Adipocyte (in vitro differentiated cells): Measurements from ENCODE around the gene MYH13.

Source experiments
- DNase-seq: peaks from one replicate; pipeline ENCODE4 v3.0.0-alpha.2; 2015; ENCODE audit warnings: low read depth
- H3K27me3 ChIP-seq: replicated peaks from 2 replicates; pipeline ENCODE4 v1.7.0; 2013; ENCODE audit warnings: mild to moderate bottlenecking, low read length, moderate library complexity; ENCODE audit not compliant: control insufficient read depth, insufficient read depth
- H3K36me3 ChIP-seq: 2 replicates; pipeline ENCODE4 v1.7.0; 2013; ENCODE audit warnings: low read length, mild to moderate bottlenecking, moderate library complexity; ENCODE audit not compliant: control insufficient read depth, insufficient read depth, severe bottlenecking
- H3K4me1 ChIP-seq: 2 replicates; pipeline ENCODE4 v1.7.0; 2013; ENCODE audit warnings: mild to moderate bottlenecking, low read length, moderate library complexity; ENCODE audit not compliant: control insufficient read depth, insufficient read depth
- H3K4me3 ChIP-seq: 2 replicates; pipeline ENCODE4 v1.7.0; 2013; ENCODE audit warnings: mild to moderate bottlenecking, low read length, moderate library complexity
- H3K9ac ChIP-seq: 2 replicates; pipeline ENCODE4 v1.7.0; 2013; ENCODE audit warnings: mild to moderate bottlenecking, low read length, moderate library complexity
- H3K9me3 ChIP-seq: 2 replicates; pipeline ENCODE4 v1.7.0; 2013; ENCODE audit warnings: mild to moderate bottlenecking, low read length, moderate library complexity; ENCODE audit not compliant: control insufficient read depth

The MYH13 gene

DNA sequence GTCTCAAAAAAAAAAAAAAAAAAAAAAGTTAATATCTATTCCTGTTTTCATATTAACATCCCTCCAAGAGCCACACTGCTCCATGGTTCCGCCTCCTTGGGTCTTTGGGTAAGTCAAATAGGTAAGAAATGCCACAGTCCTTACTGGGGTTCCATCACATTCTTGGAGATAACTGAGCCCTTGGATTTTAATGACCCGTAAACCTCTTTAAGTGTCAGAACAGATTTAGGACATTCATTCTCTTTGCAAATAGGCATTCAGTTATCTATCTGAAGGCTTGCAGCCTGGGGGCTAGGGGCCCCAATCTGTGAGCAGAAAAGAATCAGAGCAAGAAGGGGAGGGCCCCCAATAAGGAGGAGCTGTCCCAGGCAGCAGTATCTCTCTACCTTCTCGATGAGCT lies 28.0 kb downstream of the MYH13 start:
- no peaks in the 10 kb centered on the region for H3K4me1 ChIP-seq
- no peaks in the 10 kb centered on the region for H3K9me3 ChIP-seq
- H3K4me3 ChIP-seq: no peak overlapping the region
- no peaks in the 10 kb centered on the region for H3K27me3 ChIP-seq
- no peaks in the 10 kb centered on the region for H3K36me3 ChIP-seq
- no peak for DNase-seq
- no peak overlapping the region for H3K9ac ChIP-seq

DNA sequence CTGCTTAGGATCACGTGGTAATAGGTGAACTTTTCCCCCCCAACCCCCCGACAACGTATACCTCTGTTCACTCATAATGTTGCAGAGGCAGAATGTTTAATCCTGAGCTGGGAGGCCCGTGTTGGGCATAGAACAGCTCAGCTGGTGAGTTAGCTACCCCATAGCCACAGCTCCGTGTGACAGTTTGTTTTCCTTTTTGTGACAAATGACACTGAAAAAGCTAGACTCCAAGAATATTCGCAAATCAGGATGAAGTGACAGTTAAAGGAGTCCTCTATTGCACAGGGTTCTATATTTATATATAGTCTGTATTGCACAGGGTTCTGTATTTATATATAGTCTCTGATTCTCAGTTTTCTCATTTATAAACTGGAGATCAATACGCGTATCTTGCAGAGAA lies 33.8 kb downstream of the MYH13 start:
- Histone ChIP-seq H3K27me3 (peaks cover 2% of the 10 kb centered on the region), H3K9ac (no peak overlapping the region), H3K36me3 (no peaks in the 10 kb centered on the region), H3K4me3 (no peak overlapping the region), H3K4me1 (no peaks in the 10 kb centered on the region), H3K9me3 (no peaks in the 10 kb centered on the region)
- DNase-seq: no peak

DNA sequence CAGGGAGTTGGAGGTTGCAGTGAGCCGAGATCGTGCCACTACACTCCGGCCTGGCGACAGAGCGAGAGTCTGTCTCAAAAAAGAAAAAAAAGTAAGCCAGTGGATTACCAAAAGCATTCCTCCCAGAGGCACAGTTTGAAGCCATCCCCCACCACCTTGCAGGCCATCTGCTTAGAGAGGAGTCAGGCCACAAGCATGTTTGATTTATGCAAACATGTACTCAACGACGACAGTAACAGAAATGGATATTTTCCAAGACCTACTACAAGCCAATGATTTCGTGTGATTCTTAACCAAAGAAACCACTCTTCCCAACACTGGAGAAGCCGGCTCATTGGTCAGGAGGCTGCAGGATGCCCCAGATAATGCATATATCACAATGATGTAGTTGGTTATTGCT lies 34.8 kb downstream of the MYH13 start:
- no peak for DNase-seq
- H3K4me3 ChIP-seq: no peak overlapping the region
- no peaks in the 10 kb centered on the region for H3K36me3 ChIP-seq
- H3K9me3 ChIP-seq: no peaks in the 10 kb centered on the region
- no peak overlapping the region for H3K9ac ChIP-seq
- peaks cover 2% of the 10 kb centered on the region for H3K27me3 ChIP-seq
- no peaks in the 10 kb centered on the region for H3K4me1 ChIP-seq

DNA sequence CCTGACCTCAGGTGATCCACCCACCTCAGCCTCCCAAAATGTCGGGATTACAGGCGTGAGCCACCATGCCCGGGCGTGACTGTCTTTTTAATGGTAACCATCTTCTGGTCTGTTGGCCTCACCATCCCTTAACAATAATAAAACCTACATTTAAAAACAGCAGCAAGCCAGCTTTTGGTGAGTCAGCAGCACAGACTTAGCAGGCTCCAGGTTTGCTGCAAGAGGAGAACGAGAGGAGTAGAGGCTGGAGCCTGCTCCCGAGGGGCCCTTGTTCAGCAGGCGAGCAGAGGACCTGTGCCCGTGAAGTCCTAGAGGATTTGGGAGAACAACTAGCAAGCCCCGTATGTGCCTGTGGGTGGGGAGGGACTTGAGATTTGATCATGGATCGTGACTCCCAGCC lies 35.7 kb downstream of the MYH13 start:
- Histone ChIP-seq H3K27me3 (peaks cover 2% of the 10 kb centered on the region), H3K4me3 (no peak overlapping the region)
- no peak for DNase-seq

DNA sequence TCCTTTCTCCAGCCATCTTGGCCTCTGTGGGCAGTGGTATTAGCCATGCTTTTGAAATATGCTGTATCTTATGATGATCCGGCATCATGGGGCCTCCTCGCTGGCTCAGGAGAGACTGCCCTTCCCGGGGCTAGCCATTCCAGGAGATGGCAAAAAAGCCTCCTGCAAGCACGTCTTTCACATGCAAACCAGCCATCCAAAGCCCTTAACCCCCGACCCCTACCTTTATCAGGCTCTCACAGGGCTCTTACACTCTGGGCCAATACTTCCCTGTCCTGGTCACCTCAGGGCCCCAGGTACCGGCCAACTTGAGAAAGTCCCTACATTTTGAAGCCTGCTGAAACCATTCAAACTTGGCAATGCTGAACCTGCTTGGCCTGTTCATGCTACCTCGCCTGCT lies 36.4 kb downstream of the MYH13 start:
- Histone ChIP-seq H3K4me1 (no peaks in the 10 kb centered on the region), H3K36me3 (no peaks in the 10 kb centered on the region), H3K27me3 (peaks cover 2% of the 10 kb centered on the region), H3K9me3 (no peaks in the 10 kb centered on the region), H3K9ac (no peak overlapping the region), H3K4me3 (no peak overlapping the region)
- no peak for DNase-seq

More for the DNA sequence above, 35.7 kb downstream of the MYH13 start:
- Histone ChIP-seq H3K9ac (no peak overlapping the region), H3K9me3 (no peaks in the 10 kb centered on the region), H3K36me3 (no peaks in the 10 kb centered on the region), H3K4me1 (no peaks in the 10 kb centered on the region)

DNA sequence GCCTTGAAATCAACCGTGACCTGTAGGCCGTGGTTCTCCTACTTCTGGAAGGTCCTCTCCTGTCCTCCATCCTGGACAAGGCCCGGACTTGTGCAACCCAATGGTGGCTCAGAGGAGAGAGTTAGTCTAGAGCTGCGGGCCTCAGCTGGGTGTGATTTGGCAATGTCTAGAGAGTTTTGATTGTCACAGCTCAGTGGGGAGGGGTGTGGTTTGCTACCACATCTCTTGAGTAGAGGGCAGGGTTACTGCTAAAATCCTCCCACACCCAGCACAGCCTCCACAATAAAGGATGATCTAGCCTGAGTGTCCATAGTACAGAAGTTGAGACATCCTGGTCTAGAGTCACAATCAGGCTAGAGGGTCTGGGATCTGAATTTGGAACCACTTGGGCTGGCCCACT lies 40.3 kb downstream of the MYH13 start:
- DNase-seq: no peak
- Histone ChIP-seq H3K27me3 (peaks cover 12% of the 10 kb centered on the region), H3K9me3 (no peaks in the 10 kb centered on the region), H3K4me3 (no peak overlapping the region), H3K36me3 (no peaks in the 10 kb centered on the region), H3K9ac (no peak overlapping the region), H3K4me1 (no peaks in the 10 kb centered on the region)

DNA sequence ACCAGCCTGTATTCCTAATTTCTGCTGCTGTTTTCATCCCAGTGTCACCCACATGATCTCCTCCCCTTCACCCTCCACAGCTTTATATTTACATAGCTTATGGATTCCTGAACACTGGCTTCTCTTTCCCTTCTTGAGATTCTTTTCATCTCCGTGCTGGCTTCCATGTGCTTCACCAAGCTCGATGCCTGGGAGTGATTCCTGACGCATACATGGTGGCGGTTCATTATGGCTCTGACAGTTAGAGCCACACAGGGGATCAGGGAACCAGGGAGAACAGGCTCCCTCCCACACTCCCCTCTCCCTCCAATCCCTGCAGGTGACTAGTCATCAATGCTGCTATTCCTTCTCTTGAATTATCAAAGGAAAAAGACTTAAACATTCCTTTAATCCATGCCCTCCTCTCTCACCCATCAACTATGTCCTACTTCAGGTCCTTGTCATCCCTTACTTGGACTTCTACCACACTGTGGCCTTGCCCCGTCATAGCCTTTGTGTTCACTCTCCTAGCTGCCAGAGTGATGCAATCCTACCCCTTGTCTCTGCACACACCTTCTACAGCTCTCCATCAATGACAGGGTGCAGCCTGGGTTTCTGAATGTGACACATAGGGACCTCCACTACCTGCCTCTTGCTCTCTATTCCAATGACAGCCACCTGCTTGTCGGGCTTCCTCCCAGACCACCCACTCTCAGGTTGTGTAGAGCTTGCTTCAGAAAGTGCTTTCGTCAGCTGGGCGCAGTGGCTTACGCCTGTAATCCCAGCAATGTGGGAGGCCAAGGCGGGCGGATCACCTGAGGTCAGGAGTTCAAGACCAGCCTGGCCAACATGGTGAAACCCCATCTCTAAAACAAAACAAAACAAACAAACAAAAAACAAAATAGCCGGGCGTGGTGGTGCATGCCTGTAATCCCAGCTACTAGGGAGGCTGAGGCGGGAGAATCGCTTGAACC lies 43.6 kb downstream of the MYH13 start:
- Histone ChIP-seq H3K4me1 (no peaks in the 10 kb centered on the region), H3K4me3 (no peak overlapping the region), H3K27me3 (peaks cover 10% of the 10 kb centered on the region), H3K9me3 (no peaks in the 10 kb centered on the region), H3K9ac (no peak overlapping the region), H3K36me3 (no peaks in the 10 kb centered on the region)
- DNase-seq: no peak

DNA sequence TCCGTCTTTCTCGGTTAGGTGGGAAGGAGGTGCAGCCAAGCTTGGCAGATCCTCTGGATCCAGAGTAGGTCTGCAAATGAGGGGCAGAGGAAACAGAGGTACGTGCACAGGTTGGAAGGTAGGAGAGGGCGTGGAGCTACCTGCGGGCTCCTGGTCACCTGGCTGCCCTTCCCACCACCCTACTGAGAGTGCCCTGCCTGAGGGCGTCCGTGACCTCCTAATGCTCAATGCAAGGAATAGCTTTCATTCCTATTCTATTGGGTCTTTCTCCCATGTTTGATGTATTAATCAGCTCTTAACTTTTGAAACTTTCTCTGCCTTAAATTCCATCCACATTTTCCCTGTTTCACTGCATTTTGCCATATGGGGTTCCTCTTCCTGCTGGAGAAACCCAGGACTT lies 44.6 kb downstream of the MYH13 start:
- Histone ChIP-seq H3K9ac (no peak overlapping the region), H3K27me3 (peaks cover 10% of the 10 kb centered on the region), H3K9me3 (no peaks in the 10 kb centered on the region), H3K4me1 (no peaks in the 10 kb centered on the region), H3K4me3 (no peak overlapping the region), H3K36me3 (no peaks in the 10 kb centered on the region)
- DNase-seq: no peak

DNA sequence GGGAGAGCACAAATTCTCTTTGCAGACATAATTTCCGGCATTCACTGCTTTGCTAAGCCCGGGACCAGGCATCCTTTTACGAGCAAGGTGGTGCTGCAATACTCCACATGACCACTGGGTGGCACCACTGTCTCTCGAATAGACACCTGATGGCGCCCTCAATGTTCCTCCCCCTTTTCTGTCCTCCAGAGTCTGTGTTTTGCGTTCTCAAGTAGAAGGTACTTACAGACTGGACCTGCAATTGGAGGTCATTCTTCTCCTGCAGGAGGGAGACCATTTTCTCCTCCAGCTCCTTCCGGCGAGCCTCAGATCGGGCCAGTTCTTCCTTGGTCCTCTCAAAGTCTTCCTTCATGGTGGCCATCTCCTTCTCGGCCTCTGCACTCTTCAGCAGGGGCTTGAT lies 45.2 kb downstream of the MYH13 start:
- no peak overlapping the region for H3K4me3 ChIP-seq

DNA sequence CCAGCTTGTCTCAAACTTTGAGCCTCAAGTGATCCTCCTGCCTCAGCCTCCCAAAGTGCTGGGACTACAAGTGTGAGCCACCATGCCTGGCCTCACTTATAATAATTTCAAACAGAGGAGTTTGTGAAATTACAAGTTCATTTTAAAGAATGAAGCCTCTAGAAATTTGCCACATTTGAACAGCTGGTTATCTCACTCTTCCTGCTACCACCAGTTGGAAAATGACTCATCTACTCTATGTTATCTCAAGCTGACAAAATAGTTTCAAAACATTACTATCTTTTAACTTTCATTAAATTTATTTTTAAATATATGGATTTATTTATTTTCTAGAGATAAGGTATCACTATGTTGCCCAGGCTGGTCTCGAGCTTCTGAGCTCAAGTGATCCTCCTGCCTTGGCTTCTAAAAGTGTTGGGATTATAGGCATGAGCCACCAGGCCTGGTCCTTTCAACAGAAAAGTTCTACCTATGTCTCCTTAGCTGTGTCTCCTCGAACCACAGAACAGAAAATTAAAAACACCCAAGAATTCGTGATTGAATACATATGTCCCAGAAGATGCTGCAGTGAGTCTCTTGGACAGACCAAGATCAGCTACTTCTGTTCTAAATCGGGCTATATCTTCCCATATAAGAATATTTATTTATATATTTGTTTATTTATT lies 47.6 kb downstream of the MYH13 start:
- peaks cover 6% of the 10 kb centered on the region for H3K27me3 ChIP-seq
- no peaks in the 10 kb centered on the region for H3K9me3 ChIP-seq
- H3K4me3 ChIP-seq: no peak overlapping the region
- H3K36me3 ChIP-seq: no peaks in the 10 kb centered on the region
- no peak overlapping the region for H3K9ac ChIP-seq
- no peak for DNase-seq
- H3K4me1 ChIP-seq: no peaks in the 10 kb centered on the region

More for the DNA sequence above, 45.2 kb downstream of the MYH13 start:
- peaks cover 10% of the 10 kb centered on the region for H3K27me3 ChIP-seq
- no peaks in the 10 kb centered on the region for H3K4me1 ChIP-seq
- no peak overlapping the region for H3K9ac ChIP-seq
- no peaks in the 10 kb centered on the region for H3K36me3 ChIP-seq
- peak; percentile 89 for DNase-seq
- no peaks in the 10 kb centered on the region for H3K9me3 ChIP-seq

DNA sequence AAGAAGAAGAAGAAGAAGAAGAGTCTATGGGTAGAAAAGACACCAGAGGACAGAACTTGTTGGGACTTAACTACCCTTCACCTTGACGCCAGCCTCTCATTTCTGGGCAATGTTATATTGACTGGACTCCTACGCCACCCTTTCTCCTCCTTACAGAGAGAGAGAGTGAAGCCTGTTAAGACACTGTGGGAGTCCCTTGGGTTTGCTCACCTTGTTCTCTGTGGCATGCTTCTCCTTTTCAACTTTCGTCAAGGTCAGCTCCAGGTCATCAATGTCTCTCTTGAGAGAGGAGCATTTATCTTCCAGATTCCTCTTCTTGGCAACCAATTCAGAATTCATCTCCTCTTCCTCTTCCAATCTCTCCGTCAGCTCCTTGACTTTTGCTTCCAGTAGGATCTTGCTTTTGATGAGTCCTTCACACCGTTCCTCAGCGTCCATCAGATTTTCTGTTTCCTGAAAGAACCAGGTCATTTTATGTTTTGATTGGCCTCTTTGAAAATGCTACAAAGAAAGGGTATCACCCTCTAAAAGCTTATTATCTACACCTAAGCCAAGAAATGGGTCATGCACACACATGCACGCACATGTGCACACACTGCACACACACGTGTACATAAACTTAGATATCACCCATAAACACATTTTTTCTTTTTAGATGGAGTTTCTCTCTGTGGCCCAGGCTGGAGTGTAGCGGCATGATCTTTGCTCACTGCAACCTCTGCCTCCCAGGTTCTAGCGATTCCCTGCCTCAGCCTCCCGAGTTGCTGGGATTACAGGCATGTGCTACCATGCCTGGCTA lies 48.8 kb downstream of the MYH13 start:
- no peak for DNase-seq
- H3K4me1 ChIP-seq: no peaks in the 10 kb centered on the region
- peaks cover 3% of the 10 kb centered on the region for H3K27me3 ChIP-seq
- no peaks in the 10 kb centered on the region for H3K36me3 ChIP-seq
- H3K9ac ChIP-seq: no peak overlapping the region
- no peaks in the 10 kb centered on the region for H3K9me3 ChIP-seq
- no peak overlapping the region for H3K4me3 ChIP-seq
